Adrenal gland (tissue), 5 donors: Measurements from ENCODE around the gene ZNF74.

Experiments used
- POLR2A ChIP-seq, 2 donors: fragments of 450-650 bp; IDR thresholded peaks; one replicate each; pipeline ENCODE4 v1.6.1; 2017; ENCODE audit warnings: antibody characterized with exemption in 2 of 2, mild to moderate bottlenecking in 2 of 2, moderate library complexity in 1 of 2
- TF ChIP-seq, protein P1 (sequence below), 6 experiments: fragments of 450-650 bp in 4 of 6; fragments of 200-600 bp in 2 of 6; sonication (generic) in 1 of 6; IDR thresholded peaks; 1 replicate in 5 of 6; 2 replicates in 1 of 6; pipeline versions ENCODE4 v1.5.1 to v1.8.0; 2016 to 2021; ENCODE audit warnings: antibody characterized with exemption in 6 of 6, mild to moderate bottlenecking in 2 of 6, moderate library complexity in 1 of 6
- donor health status: DM: no; HTN: no; CAD: no.

DNA sequence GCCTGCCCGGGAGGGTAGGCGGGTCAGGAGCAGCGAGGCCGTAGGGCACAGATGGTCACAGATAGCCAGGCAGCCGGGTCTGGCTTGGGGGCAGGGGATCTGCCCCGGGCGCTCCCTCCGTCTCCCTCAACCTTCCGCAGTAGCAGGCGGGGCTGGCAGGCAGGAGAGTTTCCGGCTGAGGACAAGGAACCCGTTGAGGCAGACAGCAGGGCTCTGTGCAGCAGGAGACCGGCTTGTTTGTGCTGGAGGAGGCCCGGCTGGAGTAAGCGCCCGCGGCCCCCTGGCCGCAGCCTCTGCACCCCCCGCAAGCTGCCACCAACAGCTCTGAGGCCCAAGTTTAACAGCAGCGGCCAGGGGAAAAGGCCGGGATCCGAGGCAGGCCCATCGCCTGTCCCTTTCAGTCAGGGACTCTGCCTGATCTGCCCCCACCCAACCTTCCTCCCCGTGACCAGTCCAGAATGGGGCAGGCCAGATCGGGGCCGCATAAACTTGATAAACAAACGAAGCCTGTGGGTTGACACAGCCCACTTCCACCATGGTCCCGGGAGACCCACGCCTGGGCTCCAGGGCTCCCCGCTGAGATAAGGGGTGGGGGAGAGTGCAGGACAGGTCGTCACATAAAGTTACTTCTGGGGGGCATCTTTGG lies 30.1 kb downstream of the ZNF74 start:
- TF ChIP-seq, protein P1, sequence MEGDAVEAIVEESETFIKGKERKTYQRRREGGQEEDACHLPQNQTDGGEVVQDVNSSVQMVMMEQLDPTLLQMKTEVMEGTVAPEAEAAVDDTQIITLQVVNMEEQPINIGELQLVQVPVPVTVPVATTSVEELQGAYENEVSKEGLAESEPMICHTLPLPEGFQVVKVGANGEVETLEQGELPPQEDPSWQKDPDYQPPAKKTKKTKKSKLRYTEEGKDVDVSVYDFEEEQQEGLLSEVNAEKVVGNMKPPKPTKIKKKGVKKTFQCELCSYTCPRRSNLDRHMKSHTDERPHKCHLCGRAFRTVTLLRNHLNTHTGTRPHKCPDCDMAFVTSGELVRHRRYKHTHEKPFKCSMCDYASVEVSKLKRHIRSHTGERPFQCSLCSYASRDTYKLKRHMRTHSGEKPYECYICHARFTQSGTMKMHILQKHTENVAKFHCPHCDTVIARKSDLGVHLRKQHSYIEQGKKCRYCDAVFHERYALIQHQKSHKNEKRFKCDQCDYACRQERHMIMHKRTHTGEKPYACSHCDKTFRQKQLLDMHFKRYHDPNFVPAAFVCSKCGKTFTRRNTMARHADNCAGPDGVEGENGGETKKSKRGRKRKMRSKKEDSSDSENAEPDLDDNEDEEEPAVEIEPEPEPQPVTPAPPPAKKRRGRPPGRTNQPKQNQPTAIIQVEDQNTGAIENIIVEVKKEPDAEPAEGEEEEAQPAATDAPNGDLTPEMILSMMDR (IDR thresholded peaks at IDR 0.05), result no peak
- no peak for TF ChIP-seq POLR2A (IDR thresholded peaks at IDR 0.05)
